ENCODE data around the gene SPSB4. TPM values are rescaled to one million over a fixed set of nuclear protein-coding genes. Genes with fewer than 3 reads are reported as not detected.

The SPSB4 gene
- total RNA-seq, 4 donors from 2014 or later: 0.14 TPM; not detected in 3

DNA sequence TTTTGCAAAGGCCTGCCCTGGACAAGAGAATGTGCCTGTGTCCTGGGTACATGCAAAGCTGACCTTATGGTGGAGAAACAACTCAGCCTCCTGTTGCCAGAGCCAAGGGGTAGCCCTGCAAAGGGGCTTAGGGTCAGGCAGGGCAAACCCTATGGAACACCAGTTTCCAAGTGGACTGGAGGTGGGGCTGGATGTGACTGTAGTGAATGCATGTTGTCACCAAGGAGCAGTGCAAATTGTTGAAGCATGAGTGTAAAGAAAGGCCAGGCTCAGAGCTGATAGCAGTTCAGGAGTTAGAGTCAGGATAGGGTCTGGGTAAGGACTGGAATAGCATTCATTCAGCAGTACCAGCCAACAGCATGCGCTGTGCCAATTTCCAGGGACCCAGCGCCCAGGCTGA, 97.6 kb downstream of the SPSB4 start:
- TF ChIP-seq, protein P1, sequence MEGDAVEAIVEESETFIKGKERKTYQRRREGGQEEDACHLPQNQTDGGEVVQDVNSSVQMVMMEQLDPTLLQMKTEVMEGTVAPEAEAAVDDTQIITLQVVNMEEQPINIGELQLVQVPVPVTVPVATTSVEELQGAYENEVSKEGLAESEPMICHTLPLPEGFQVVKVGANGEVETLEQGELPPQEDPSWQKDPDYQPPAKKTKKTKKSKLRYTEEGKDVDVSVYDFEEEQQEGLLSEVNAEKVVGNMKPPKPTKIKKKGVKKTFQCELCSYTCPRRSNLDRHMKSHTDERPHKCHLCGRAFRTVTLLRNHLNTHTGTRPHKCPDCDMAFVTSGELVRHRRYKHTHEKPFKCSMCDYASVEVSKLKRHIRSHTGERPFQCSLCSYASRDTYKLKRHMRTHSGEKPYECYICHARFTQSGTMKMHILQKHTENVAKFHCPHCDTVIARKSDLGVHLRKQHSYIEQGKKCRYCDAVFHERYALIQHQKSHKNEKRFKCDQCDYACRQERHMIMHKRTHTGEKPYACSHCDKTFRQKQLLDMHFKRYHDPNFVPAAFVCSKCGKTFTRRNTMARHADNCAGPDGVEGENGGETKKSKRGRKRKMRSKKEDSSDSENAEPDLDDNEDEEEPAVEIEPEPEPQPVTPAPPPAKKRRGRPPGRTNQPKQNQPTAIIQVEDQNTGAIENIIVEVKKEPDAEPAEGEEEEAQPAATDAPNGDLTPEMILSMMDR (IDR thresholded peaks at IDR 0.05): no peak
- TF ChIP-seq POLR2AphosphoS5 (IDR thresholded peaks at IDR 0.05) (no peak), EP300 (IDR thresholded peaks at IDR 0.05; ENCODE audit: low read depth) (no peak), POLR2A (IDR thresholded peaks at IDR 0.05) (no peak)
- intact Hi-C loops (cut with DNase I; ENCODE audit: low total_unique reads): no loop called here
- no peaks in the 10 kb centered on the region for H3K36me3 ChIP-seq
- no peak overlapping the region for H3K4me3 ChIP-seq
- H3K27me3 ChIP-seq: no peaks in the 10 kb centered on the region
- H3K4me1 ChIP-seq: no peaks in the 10 kb centered on the region
- no peaks in the 10 kb centered on the region for H3K9me3 ChIP-seq
- in situ Hi-C loops (cut with MboI; ENCODE audit: low pct_ligation_motif_present in 1 of 4, low pct_unique_long_range_greater_than_20kb in 1 of 4, low sequenced_read_pairs in 3 of 4): no loop called here
- DNase-seq: no peak
- WGBS, 2 donors (ENCODE audit: low coverage in 1 of 2): 82% methylated on average over 2 of the region's 2 CpGs; no CpG with 5 or more reads in 1 of the 2 donors
- H3K27ac ChIP-seq: no peak overlapping the region

- intact Hi-C loops (cut with DNase I; ENCODE audit: low total_unique reads): no loop called here
- Histone ChIP-seq H3K36me3 (no peaks in the 10 kb centered on the region), H3K9me3 (no peaks in the 10 kb centered on the region), H3K4me3 (no peak overlapping the region), H3K27ac (no peak overlapping the region), H3K27me3 (no peaks in the 10 kb centered on the region), H3K4me1 (no peaks in the 10 kb centered on the region)
- TF ChIP-seq, protein P1 (IDR thresholded peaks at IDR 0.05): no peak
- TF ChIP-seq EP300 (IDR thresholded peaks at IDR 0.05; ENCODE audit: low read depth) (no peak), POLR2A (IDR thresholded peaks at IDR 0.05) (no peak), POLR2AphosphoS5 (IDR thresholded peaks at IDR 0.05) (no peak)
- in situ Hi-C loops (cut with MboI; ENCODE audit: low pct_ligation_motif_present in 1 of 4, low pct_unique_long_range_greater_than_20kb in 1 of 4, low sequenced_read_pairs in 3 of 4): no loop called here
- WGBS, 2 donors (ENCODE audit: low coverage in 1 of 2): 76 to 78% methylated on average over 3 to 12 of the region's 12 CpGs
- DNase-seq: no peak
Measured at GRCh38 chr3:141150081-141150830, 99.1 kb downstream of the SPSB4 start.

DNA sequence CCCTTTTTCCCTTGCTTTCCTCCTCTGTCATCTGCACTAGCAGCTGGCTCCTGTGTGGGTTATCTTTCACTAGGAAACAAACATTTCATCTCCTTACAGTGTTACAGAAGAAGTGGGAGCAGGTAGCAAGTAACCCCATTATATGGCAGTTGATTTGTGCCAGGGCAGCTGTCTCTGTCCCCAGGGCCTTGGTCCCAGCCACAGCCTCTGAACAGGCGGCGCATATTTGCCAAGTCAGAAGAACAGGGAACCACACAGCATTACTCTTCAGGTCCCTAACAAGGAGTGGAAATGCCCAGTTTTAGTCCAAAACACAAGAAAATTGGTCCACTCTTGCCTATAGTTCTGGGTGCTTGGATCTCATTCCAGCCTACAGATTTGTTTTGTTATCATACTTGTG, 99.8 kb downstream of the SPSB4 start:
- no peak for DNase-seq
- intact Hi-C loops (cut with DNase I; ENCODE audit: low total_unique reads): no loop called here
- H3K9me3 ChIP-seq: no peaks in the 10 kb centered on the region
- H3K27ac ChIP-seq: no peak overlapping the region
- no peak overlapping the region for H3K4me3 ChIP-seq
- 100% methylated on average over 2 of the region's 2 CpGs; no CpG with 5 or more reads in 1 of the 2 donors for WGBS, 2 donors (ENCODE audit: low coverage in 1 of 2)
- TF ChIP-seq POLR2AphosphoS5 (IDR thresholded peaks at IDR 0.05) (no peak), EP300 (IDR thresholded peaks at IDR 0.05; ENCODE audit: low read depth) (no peak), POLR2A (IDR thresholded peaks at IDR 0.05) (no peak)
- TF ChIP-seq, protein P1 (IDR thresholded peaks at IDR 0.05): no peak
- H3K4me1 ChIP-seq: no peaks in the 10 kb centered on the region
- in situ Hi-C loops (cut with MboI; ENCODE audit: low pct_ligation_motif_present in 1 of 4, low pct_unique_long_range_greater_than_20kb in 1 of 4, low sequenced_read_pairs in 3 of 4): no loop called here
- no peaks in the 10 kb centered on the region for H3K27me3 ChIP-seq
- H3K36me3 ChIP-seq: no peaks in the 10 kb centered on the region

GRCh38 chr3:141151439-141151838, 100.3 kb downstream of the SPSB4 start:
- H3K27me3 ChIP-seq: no peaks in the 10 kb centered on the region
- in situ Hi-C loops (cut with MboI; ENCODE audit: low pct_ligation_motif_present in 1 of 4, low pct_unique_long_range_greater_than_20kb in 1 of 4, low sequenced_read_pairs in 3 of 4) (no loop called here), intact Hi-C loops (cut with DNase I; ENCODE audit: low total_unique reads) (no loop called here)
- no peak overlapping the region for H3K4me3 ChIP-seq
- H3K36me3 ChIP-seq: no peaks in the 10 kb centered on the region
- H3K27ac ChIP-seq: no peak overlapping the region
- WGBS, 2 donors (ENCODE audit: low coverage in 1 of 2): 83 to 94% methylated on average over 1 to 9 of the region's 9 CpGs
- H3K9me3 ChIP-seq: no peaks in the 10 kb centered on the region
- TF ChIP-seq POLR2AphosphoS5 (IDR thresholded peaks at IDR 0.05): no peak
- no peak for TF ChIP-seq EP300 (IDR thresholded peaks at IDR 0.05; ENCODE audit: low read depth)
- TF ChIP-seq, protein P1 (IDR thresholded peaks at IDR 0.05): no peak
- TF ChIP-seq POLR2A (IDR thresholded peaks at IDR 0.05): no peak
- H3K4me1 ChIP-seq: no peaks in the 10 kb centered on the region
- DNase-seq: no peak

Measured in transverse colon (tissue), 4 donors.